Measurements from ENCODE around the gene LSM8.
"Not testable (repeated sequence)": the region's sequence is repeated elsewhere in the genome, so short reads cannot be mapped to it uniquely, and the experiment has no call there.

Gene LSM8

GRCh38 chr7:118183786-118184564 lies at the start of gene LSM8:
TSS of gene LSM8 (plus strand) at chr7:118184164. CDS start at chr7:118184224, 60 bp downstream.
- DNase-seq, result peak; percentile 96

GRCh38 chr7:118134420-118134819 lies 49.5 kb upstream of the LSM8 start:
- not testable (repeated sequence) for DNase-seq

DNA sequence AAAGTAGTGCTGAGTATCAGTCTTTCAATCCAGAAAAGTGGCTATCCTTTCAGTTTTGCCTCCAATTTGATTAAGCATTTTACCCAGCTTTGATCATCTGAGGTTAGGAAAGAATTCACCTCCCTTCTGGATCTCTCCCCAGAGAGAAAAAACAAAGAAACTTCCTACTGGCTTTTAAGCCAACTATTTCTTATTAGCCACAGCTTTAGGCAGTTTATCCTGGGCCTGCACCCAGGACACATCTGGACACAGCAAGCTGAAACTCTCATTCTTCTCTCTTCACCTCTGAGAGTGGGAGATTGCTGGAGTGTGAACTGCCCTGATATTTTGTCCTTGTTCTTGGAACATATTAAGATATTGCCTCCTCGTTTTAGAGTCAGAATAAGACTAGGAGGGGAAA lies 43.5 kb upstream of the LSM8 start:
- no peak for DNase-seq

DNA sequence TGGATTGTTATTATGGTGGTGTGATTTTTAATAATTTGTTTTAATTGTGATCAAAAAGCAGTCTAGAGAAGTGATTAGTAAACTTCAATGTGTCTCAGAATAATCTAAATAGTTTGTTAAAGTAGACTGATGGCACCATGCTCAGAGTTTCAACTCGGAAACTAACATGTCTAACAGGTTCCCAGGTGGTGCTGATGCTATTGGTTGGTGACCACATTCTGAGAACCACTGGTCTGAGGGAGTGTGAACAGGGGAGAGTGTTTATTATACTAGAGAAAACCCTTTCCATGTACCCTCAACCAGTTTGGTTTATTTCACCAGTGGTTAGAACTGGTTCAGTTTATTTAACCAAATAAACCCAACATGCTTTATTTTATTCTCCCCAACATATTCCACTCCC lies 42.0 kb upstream of the LSM8 start:
- DNase-seq, result no peak

- DNase-seq, result no peak
Measured at GRCh38 chr7:118148930-118149329, 35.0 kb upstream of the LSM8 start.

GRCh38 chr7:118149394-118149793 lies 34.6 kb upstream of the LSM8 start:
- DNase-seq, result no peak

- no peak for DNase-seq
Measured at GRCh38 chr7:118151671-118152070, 32.3 kb upstream of the LSM8 start.

DNA sequence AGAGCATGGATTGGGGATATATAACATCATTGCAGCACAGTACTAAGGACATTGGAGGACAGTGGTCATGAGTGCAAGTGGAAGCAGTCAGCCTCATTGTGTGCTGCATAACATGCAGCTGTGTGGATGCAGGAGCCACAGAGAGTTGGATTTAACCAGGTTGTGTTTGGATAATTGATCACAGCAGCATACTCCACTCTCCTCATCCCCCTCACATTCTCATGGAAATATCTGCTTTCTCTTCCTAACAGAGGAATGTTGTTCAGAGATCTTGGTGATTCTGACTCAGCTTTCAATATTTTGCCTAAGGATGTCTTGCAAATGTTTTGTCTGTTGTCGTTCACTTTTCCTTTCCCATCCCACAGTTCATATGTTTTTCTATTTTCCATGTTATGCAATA lies 31.8 kb upstream of the LSM8 start:
- DNase-seq, result no peak

GRCh38 chr7:118152654-118153053 lies 31.3 kb upstream of the LSM8 start:
- DNase-seq, result no peak

GRCh38 chr7:118153551-118154177 lies 30.3 kb upstream of the LSM8 start:
- DNase-seq, result peak; percentile 50

DNA sequence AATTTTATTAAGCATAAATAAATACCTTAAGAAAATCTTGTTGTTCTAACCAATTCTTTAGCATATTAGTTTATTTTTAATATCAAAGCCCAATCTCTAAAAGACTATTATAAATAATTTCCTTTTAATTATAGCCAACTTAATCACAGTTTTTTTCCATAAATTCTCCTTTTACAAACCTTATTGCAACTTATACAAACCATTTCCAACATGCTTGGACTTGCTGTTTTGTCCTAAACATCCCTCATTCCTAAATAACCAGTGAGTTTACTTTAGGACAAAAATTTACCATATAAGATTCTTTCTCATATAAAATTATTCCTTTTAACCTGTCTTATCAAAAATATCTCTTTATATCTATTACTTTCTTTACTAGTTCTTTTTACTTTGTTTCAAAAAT lies 25.2 kb upstream of the LSM8 start:
- no peak for DNase-seq

DNA sequence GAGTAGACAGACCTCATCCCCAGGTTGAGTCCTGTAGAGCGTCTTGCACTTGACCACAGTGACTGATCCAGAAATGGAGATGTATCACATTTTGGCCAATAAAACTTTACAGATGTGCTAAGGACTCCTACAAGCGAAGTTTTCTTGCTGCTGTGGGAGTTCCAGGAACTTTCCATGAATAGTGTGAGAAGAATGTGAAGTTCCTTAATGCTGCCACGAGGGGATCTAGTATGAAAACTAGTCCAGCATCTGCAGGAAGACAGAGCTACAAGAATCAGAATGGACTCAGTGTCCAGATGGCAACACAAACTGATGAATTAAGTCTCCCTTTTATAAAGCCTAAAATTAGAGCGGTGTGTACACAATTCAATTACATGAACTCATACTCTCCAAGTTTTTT lies 14.8 kb upstream of the LSM8 start:
- DNase-seq, result no peak

GRCh38 chr7:118175740-118176139 lies 8.2 kb upstream of the LSM8 start:
- no peak for DNase-seq

- DNase-seq, result no peak
Measured at GRCh38 chr7:118179191-118179590, 4.8 kb upstream of the LSM8 start.

DNA sequence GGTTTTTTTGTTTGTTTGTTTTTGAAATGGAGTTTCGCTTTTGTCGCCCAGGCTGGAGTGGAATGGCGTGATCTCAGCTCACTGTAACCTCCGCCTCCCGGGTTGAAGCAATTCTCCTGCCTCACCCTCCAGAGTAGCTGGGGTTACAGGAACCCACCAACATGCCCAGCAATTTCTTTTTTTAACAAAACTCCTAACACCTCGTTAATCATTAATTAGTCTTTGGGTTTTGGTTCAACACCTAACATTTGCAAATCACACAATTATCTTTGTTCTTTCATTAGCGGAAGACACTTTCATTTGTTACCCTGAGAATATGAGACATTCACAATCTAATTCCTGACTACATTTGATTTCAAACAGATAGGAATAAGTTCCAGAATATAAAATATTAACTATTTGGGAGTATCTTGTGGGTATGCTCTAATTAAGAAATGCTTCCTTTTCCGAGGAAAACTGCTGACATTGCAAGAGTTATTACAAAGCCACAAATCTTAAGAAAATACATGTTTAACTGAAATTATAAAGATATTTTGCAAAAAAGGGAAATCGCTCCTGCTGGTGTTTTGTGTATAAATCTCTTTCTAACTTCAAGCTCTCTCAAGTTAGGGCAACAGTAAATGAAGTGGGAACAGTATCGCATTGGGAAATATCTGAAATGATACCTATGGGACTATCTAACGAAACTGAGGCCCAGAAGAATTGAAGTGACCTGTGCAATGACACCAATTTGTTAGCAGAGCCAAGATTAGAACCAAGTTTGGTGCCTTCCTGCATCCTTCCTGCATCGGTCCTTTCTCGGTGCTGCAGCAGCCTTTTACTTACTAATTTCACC lies 1.2 kb upstream of the LSM8 start:
- no peak for DNase-seq

DNA sequence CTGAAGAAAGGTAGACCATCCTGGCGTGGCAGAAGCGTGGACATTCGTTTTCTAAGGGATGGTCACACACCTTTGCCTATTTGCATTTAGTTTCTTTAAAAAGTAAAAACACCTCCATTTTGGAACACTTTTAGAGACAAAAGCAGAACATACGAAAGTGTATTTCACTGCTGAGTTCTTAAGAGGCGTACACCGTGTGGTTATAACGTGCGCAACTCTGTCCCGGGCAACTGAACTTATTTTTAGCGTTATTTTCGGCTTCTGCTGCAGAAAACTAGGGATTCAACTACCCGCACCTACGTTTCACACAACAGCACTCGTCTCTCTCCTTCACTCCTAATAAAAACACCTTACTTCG lies 557 bp upstream of the LSM8 start:
- no peak for DNase-seq

DNA sequence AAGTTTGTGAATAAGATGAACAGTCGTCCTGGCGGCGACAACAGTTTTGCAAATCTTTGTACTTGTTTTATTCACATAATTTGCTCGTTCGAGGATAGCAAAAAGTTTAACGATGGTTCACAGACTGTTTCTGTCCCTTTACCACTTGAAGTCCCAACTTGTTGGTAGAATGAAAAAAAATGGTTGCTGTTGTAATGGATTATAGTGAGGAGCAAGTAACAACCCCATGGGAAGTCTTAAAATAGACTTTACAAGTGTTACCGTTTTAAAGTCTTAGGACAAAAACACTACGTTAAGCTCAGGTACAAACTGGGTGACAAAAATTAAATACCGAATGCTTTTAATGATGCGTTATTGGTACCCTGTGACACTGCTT lies 589 bp downstream of the LSM8 start:
- peak; percentile 30 for DNase-seq

DNA sequence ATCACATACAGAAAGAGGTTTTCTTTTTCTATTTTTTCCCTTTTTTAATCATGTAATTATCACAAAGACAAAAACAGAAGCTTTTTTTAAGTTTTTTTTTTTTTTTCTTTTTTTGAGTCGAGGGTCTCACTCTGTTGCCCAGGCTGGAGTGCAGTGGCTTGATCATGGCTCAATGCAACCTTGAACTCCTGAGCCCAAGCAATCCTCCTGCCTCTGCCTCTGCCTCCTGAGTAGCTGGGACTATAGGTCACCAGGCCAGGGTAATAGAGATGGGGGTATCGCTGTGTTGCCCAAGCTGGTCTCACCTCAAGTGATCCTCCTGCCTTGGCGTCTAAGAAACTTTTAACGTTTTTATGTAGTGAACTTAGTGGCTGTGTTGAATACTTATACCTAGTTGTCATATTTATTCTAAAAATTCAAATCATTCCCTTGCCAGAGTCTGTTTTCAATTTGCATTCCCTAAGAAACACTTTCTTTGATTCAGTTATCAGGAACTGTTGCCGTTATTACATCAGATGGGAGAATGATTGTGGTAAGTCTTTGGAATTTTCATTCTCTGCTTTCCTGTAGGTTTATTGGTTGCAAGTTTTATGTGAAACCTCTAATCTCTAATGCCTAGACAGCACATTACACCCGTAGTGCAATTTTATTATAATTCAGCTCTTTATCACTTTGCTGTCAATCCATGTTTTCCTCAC lies 1.3 kb downstream of the LSM8 start:
- DNase-seq, result no peak

- no peak for DNase-seq
Measured at GRCh38 chr7:118186501-118186900, 2.5 kb downstream of the LSM8 start.

DNA sequence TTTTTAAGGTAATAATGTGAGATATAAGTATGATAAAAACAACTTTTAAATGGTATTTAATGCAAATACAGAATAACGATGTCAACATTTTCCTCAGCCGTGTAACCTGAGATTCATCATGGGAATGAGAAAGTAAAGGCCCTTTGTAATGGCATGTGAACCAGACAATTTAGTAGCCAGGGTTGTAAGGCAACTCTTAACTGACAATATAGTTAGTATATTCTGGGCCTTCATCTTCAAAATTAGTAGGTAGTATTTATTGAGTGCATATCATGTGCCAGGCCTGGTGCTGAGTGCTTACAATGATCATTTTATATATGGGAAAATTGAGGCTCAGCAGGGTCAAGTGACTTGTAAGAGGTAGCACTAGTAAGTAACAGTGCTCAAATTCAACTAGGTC lies 10.6 kb downstream of the LSM8 start:
- no peak for DNase-seq

DNA sequence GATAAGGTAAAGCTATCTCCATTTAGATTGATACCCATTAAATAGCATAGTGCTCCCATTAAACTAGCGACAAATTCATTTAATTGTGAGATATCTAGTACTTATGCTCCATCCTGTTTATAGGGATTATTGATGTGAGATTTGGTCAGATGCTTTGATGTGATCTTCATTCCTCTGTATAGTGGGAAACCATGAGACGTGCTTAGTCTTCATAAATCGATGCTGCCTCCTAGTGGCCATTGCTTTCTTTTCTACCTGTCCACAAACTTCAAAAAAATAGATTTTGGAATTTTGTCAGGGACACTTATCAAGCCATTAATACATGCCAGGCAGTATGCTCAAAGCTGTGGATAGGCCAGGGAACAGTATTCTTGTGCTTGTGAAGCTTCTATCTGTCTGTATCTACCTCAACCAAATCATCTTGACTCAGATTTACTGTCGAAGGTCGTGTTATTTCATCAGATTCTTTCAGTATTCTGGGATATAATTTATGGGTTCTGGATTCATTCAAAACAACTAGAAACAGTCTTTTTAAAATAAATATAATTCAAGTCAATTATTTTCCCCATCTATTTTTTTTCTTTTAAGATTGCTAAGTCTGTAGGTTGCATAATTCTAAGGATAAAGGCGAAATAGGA lies 12.0 kb downstream of the LSM8 start:
- no peak for DNase-seq

DNA sequence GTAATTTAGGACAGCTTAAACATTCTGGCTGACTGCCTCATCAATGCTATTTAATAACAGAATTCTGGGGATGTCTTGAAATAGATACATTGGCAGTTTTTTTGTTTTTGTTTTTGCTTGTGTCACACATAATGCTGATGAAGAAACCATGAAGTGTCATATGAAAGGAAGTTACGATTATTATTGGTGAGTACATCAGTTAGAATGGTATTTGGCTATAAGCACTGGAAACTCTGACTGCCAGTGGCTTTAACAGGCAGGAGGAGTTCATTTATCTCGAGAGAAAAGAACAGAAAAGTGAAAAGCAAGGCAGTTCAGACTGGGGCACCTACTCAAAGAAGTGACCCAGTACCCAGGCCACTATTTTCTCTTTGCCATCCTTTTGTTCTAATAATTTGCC lies 18.1 kb downstream of the LSM8 start:
- no peak for DNase-seq

Data from KG1 (cell line).